CD4-positive, alpha-beta T cell treated with Interleukin-4 for 4 hours (primary cell): Measurements from ENCODE around the gene CXCL9.
"Not testable (repeated sequence)": the region's sequence is repeated elsewhere in the genome, so short reads cannot be mapped to it uniquely, and the experiment has no call there.

Experiments
- DNase-seq: peaks from one replicate; pipeline ENCODE4 v3.0.0-alpha.2; 2020

Gene CXCL9

GRCh38 chr4:76011700-76012387 lies 4.5 kb upstream of the CXCL9 start:
- no peak for DNase-seq

- DNase-seq, result no peak
These were observed 3.8 kb upstream of the CXCL9 start for GRCh38 chr4:76011018-76011670.

- no peak for DNase-seq
These were observed 3.3 kb upstream of the CXCL9 start for GRCh38 chr4:76010576-76010975.

- DNase-seq, result no peak
These were observed 2.0 kb upstream of the CXCL9 start for GRCh38 chr4:76009311-76009710.

- no peak for DNase-seq
These were observed 3.7 kb downstream of the CXCL9 start for GRCh38 chr4:76003620-76004019.

GRCh38 chr4:76003035-76003434 lies 4.3 kb downstream of the CXCL9 start:
- no peak for DNase-seq

- no peak for DNase-seq
These were observed 5.1 kb downstream of the CXCL9 start for GRCh38 chr4:76002176-76002575.

GRCh38 chr4:76001700-76002099 lies 5.6 kb downstream of the CXCL9 start:
- no peak for DNase-seq

- no peak for DNase-seq
These were observed 7.0 kb downstream of the CXCL9 start for GRCh38 chr4:76000279-76000678.

- not testable (repeated sequence) for DNase-seq
These were observed 8.7 kb downstream of the CXCL9 start for GRCh38 chr4:75998525-75999147.

GRCh38 chr4:75997946-75998345 lies 9.4 kb downstream of the CXCL9 start:
- DNase-seq, result no peak

- DNase-seq, result no peak
These were observed 10.2 kb downstream of the CXCL9 start for GRCh38 chr4:75997081-75997480.

- peak; percentile 62 for DNase-seq
These were observed 11.6 kb downstream of the CXCL9 start for GRCh38 chr4:75995727-75996126.

GRCh38 chr4:75992462-75992861 lies 14.8 kb downstream of the CXCL9 start:
- DNase-seq, result no peak

GRCh38 chr4:75989846-75990528 lies 17.3 kb downstream of the CXCL9 start:
- DNase-seq, result no peak

- no peak for DNase-seq
These were observed 22.2 kb downstream of the CXCL9 start for GRCh38 chr4:75985116-75985515.

GRCh38 chr4:75980576-75980975 lies 26.7 kb downstream of the CXCL9 start:
- no peak for DNase-seq

- DNase-seq, result no peak
These were observed 31.1 kb downstream of the CXCL9 start for GRCh38 chr4:75976177-75976576.

GRCh38 chr4:75973766-75974165 lies 33.5 kb downstream of the CXCL9 start:
- no peak for DNase-seq

- no peak for DNase-seq
These were observed 39.2 kb downstream of the CXCL9 start for GRCh38 chr4:75968084-75968483.

GRCh38 chr4:75963558-75963957 lies 43.8 kb downstream of the CXCL9 start:
- DNase-seq, result no peak

- not testable (repeated sequence) for DNase-seq
These were observed 45.2 kb downstream of the CXCL9 start for GRCh38 chr4:75962072-75962471.

- DNase-seq, result not testable (repeated sequence)
These were observed 48.8 kb downstream of the CXCL9 start for GRCh38 chr4:75958546-75958945.

GRCh38 chr4:75954811-75955210 lies 52.5 kb downstream of the CXCL9 start:
- DNase-seq, result not testable (repeated sequence)
